ENCODE data around the gene KCNC3. TPM values are rescaled to one million over a fixed set of nuclear protein-coding genes. Genes with fewer than 3 reads are reported as not detected.
A peak's percentile ranks its signal among the peaks of the same experiment; 100 is the strongest.

Gene KCNC3
- total RNA-seq, 1 donor from 2014 or later = 9.3 TPM

DNA sequence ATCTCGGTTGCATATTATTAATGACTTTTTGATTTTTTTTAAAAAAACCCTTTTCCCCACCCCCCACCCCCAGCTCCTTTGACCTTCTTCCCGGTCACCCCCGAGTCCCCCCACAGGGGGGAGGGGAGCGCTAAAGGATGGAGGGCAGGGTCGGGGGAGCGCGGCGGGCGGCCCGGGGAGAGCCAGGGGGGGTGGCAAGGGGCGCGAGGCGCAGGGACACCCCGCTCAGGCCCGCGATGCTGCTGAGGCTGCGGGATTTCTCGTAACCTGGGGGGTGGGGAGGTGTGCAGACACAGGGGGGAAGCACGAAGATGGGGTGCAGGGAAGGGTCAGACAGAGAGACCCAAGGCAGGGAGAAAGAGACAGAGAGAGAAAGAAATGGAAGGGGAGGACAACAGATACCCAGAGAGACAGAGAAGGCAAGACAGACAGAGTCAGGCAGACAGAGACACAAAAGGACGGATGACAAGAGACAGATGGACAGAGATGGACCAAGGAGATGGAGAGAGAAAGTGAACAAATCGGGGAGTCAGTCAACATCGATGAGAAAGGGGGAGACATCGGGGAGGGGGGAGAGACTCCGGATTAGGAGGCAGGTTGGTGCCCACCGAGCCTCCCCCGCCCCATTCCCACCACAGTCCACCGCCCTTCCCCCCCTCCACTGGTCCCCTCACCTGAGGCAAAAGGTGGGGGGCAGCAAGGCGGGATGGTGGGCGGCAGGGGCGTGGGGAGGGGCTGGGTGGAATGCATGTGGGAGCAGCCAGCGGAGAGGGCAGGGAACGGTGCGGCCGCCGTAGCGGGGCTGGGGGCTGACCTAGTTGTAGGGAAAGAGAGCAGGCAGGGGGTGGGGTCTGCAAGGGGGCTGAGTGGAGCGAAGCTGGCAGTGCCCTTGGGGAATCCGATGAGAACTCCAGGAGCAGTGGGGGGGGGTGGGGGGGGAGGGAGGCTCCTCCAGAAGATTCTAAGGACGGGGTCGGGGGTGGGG lies 14.2 kb downstream of the KCNC3 start:
- Mint-ChIP-seq H3K36me3 (ENCODE audit: low read depth) (peaks cover 3% of the 10 kb centered on the region), H3K27me3 (ENCODE audit: low read depth) (peaks cover 53% of the 10 kb centered on the region), H3K9me3 (ENCODE audit: low read depth) (no peaks in the 10 kb centered on the region), H3K4me1 (ENCODE audit: low read depth) (peaks cover 15% of the 10 kb centered on the region), H3K27ac (ENCODE audit: unreplicated experiment) (no peak overlapping the region), H3K4me3 (ENCODE audit: unreplicated experiment) (no peak overlapping the region)
- peak; percentile 87 for DNase-seq (ENCODE audit: low spot score)
- TF ChIP-seq, protein P1, sequence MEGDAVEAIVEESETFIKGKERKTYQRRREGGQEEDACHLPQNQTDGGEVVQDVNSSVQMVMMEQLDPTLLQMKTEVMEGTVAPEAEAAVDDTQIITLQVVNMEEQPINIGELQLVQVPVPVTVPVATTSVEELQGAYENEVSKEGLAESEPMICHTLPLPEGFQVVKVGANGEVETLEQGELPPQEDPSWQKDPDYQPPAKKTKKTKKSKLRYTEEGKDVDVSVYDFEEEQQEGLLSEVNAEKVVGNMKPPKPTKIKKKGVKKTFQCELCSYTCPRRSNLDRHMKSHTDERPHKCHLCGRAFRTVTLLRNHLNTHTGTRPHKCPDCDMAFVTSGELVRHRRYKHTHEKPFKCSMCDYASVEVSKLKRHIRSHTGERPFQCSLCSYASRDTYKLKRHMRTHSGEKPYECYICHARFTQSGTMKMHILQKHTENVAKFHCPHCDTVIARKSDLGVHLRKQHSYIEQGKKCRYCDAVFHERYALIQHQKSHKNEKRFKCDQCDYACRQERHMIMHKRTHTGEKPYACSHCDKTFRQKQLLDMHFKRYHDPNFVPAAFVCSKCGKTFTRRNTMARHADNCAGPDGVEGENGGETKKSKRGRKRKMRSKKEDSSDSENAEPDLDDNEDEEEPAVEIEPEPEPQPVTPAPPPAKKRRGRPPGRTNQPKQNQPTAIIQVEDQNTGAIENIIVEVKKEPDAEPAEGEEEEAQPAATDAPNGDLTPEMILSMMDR (IDR thresholded peaks at IDR 0.05) = no peak

DNA sequence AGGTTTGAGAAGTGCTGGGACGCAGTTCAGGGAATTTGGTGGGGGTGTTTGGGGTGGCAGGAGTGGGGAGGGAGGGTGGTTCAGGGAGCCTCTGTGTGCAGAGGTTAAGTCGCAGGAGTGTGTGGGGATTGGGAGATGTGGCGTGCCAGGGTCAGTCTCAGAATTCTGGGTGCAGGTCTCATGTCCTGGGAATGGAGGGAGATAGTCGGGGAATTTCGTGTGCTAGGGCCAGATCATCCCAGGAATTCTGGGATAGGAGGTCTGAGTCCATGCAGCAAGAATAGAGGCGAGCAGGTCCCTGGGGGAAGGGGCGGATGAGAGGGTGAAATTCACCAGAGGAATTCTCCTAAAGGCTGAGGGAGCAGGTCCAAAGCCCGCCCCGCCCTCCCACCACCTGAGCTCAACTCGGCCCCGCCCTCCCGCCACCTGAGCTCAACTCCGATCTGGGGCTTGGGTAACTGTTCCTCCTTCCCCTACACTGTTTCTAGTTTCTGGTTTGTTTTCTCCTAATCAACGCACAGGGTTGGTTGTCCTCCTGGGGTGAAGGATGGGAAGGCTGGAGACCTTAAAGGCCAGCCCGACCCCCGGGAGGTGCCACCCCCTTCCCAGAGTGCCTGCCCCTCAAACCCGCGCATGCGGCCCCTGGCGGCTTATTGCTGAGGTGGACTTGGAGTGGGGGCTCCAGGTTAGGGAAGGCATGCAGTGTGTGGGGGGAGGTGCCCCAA lies 15.2 kb downstream of the KCNC3 start:
- H3K4me1 Mint-ChIP-seq (ENCODE audit: low read depth) = peaks cover 15% of the 10 kb centered on the region
- H3K4me3 Mint-ChIP-seq (ENCODE audit: unreplicated experiment) = no peak overlapping the region
- TF ChIP-seq, protein P1 (IDR thresholded peaks at IDR 0.05) = no peak
- no peaks in the 10 kb centered on the region for H3K9me3 Mint-ChIP-seq (ENCODE audit: low read depth)
- peaks cover 3% of the 10 kb centered on the region for H3K36me3 Mint-ChIP-seq (ENCODE audit: low read depth)
- H3K27me3 Mint-ChIP-seq (ENCODE audit: low read depth) = peaks cover 56% of the 10 kb centered on the region
- DNase-seq (ENCODE audit: low spot score) = peak; percentile 57
- no peak overlapping the region for H3K27ac Mint-ChIP-seq (ENCODE audit: unreplicated experiment)

DNA sequence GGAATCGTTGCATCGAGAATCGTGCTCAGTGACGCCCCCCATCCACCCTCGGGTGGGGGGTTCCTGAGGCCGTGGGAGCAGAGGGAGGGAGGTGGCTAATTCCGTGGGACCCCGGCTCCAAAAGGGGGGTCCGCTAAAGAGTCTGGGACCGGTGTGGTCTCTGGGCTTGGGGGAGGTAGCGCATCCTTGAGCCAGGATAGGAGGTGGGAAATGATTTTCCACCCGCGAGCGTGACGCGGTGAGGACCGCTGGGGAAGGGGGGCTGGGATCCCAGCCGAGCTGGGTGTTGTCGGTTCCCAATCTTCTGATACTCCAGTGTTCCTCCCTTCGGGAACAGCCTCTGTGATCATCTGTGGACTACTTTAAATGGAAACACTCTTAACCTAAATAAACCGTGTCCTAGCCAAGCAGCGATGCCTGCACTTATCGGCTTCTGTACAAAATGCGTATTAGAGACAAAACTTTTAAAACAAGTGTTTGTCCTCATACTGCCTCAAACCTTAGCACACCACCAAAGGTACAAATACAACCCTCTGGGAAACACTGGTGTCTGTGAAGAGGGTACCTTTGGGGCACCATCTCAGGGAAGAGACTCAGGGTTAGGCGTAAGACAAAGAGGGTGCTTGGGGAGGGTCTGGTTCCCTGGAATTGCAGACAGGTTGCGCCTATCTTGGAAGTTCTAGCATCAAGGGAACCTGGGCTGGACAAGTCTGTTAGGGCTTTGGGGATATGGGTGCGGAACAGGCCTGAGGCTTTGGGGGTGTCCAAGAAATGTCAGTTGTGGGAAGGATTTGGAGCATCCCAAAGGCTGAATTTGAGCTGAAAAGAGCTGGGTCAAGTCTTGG lies 16.0 kb downstream of the KCNC3 start:
- TF ChIP-seq, protein P1 (IDR thresholded peaks at IDR 0.05) = no peak
- peak; percentile 58 for DNase-seq (ENCODE audit: low spot score)
- no peak overlapping the region for H3K4me3 Mint-ChIP-seq (ENCODE audit: unreplicated experiment)
- peaks cover 62% of the 10 kb centered on the region for H3K27me3 Mint-ChIP-seq (ENCODE audit: low read depth)
- H3K9me3 Mint-ChIP-seq (ENCODE audit: low read depth) = no peaks in the 10 kb centered on the region
- no peak overlapping the region for H3K27ac Mint-ChIP-seq (ENCODE audit: unreplicated experiment)
- peaks cover 15% of the 10 kb centered on the region for H3K4me1 Mint-ChIP-seq (ENCODE audit: low read depth)
- H3K36me3 Mint-ChIP-seq (ENCODE audit: low read depth) = peaks cover 3% of the 10 kb centered on the region

DNA sequence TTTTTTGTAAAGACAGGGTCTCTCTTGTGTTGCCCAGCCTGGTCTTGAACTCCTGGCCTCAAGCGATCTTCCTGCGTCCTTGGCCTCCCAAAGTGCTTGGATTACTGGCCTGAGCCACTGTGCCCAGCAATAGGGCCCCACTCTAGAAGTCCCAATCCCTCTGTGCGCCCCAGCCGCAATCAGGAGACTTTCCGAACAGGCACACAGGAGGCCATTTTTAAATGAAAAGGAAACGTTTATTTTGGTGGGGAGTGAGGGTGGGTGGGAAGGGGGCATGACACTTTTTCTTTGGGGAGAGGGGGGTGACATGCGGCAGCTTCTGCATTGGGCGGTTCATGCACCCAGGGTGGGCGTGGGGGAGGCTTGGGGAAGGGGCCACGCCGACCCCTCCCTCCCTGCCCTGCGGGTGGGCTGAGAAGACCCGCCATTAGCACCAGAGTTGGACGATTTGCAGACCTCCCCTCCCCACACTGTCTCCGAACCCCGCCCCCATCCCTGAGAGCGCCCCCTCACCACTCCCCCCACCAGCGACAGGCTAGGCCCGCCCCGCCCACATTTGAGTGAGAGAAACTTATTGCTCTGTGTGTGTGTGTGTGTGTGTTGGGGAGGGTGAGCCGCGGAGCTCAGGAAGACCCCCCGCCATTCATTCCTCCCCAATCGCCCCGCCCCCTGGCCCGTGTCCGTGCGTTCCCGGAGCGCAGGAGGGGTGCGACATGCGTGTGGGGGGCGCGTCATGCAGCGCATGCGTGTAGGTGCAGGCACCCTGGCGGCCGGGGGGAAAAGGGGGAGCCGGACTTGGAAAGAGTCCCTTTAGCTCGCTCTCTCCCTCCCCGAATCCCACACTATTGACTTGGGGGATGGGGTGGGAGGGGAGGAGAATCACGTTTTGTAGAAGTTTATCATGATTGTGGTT lies 17.2 kb downstream of the KCNC3 start:
- H3K4me3 Mint-ChIP-seq (ENCODE audit: unreplicated experiment) = peak overlapping the region; percentile 60
- peaks cover 15% of the 10 kb centered on the region for H3K4me1 Mint-ChIP-seq (ENCODE audit: low read depth)
- DNase-seq (ENCODE audit: low spot score) = peak; percentile 81
- H3K36me3 Mint-ChIP-seq (ENCODE audit: low read depth) = peaks cover 1% of the 10 kb centered on the region
- TF ChIP-seq, protein P1 (IDR thresholded peaks at IDR 0.05) = no peak
- H3K9me3 Mint-ChIP-seq (ENCODE audit: low read depth) = no peaks in the 10 kb centered on the region
- H3K27ac Mint-ChIP-seq (ENCODE audit: unreplicated experiment) = no peak overlapping the region
- H3K27me3 Mint-ChIP-seq (ENCODE audit: low read depth) = peaks cover 63% of the 10 kb centered on the region
